HepG2 (cell line): Measurements from ENCODE around the gene PANK3. TPM values are rescaled to one million over a fixed set of nuclear protein-coding genes. Genes with fewer than 3 reads are reported as not detected.

Source experiments
- ATAC-seq: fragments of 200-7000 bp; cut with Tn5 transposase; 3 replicates; pipeline ENCODE4 v1.9.1; 2020; ENCODE audit warnings: mild to moderate bottlenecking, moderate library complexity
- BruUV-seq: library from RNA; stranded (reverse); fragments of 400-500 nt; replicated peaks from 2 replicates; lab custom pipeline; 2021; lab: Mats Ljungman, UMichigan
- CTCF ChIA-PET: fragments of 300-600 bp; formaldehyde crosslinking; extraction: SDS; loops from one replicate; lab custom pipeline; 2021; ENCODE audit warnings: low total read pairs, inconsistent platforms, low intra/inter-chr PET ratio; lab: Yijun Ruan, JAX
- POLR2A ChIA-PET: fragments of 350-600 bp; sonication (Branson Sonifier 250); formaldehyde crosslinking; loops from one replicate; lab custom pipeline; 2020; ENCODE audit warnings: antibody characterized with exemption, inconsistent platforms; lab: Yijun Ruan, JAX
- DNase-seq: peaks from one replicate; pipeline ENCODE4 v3.0.0-alpha.2; 2015; ENCODE audit warnings: low spot score
- FAIRE-seq: peaks from 3 replicates; lab custom pipeline; 2011; peaks lifted over from hg19 to GRCh38; lab: Jason Lieb, UNC
- H2AFZ ChIP-seq: one replicate; pipeline ENCODE4 v1.6.1; 2011; ENCODE audit warnings: low read length, inconsistent platforms
- H3K27ac ChIP-seq: fragments of 300-600 bp; 3 replicates; pipeline ENCODE4 v1.8.0; 2011; ENCODE audit warnings: mixed run types, mild to moderate bottlenecking, mixed read lengths, low read length, inconsistent platforms; ENCODE audit not compliant: insufficient read depth; ENCODE audit errors: extremely low read length
- H3K27me3 ChIP-seq, 2 experiments: fragments of 200-600 bp in 1 of 2; 2 replicates in 1 of 2; 3 replicates in 1 of 2; pipeline versions ENCODE4 v1.6.0 to v1.8.0; 2011; ENCODE audit warnings: low read length in 2 of 2, mild to moderate bottlenecking in 2 of 2, moderate library complexity in 2 of 2, inconsistent platforms in 1 of 2; ENCODE audit not compliant: insufficient read depth in 2 of 2, control insufficient read depth in 1 of 2
- H3K36me3 ChIP-seq, 2 experiments: fragments of 200-600 bp in 1 of 2; replicated peaks in 1 of 2; 2 replicates in 1 of 2; 3 replicates in 1 of 2; pipeline versions ENCODE4 v1.5.1 to v1.8.0; 2011; ENCODE audit warnings: low read length in 2 of 2, inconsistent platforms in 1 of 2; ENCODE audit not compliant: insufficient read depth in 2 of 2, control insufficient read depth in 1 of 2
- H3K4me1 ChIP-seq: 2 replicates; pipeline ENCODE4 v1.5.1; 2012; ENCODE audit warnings: low read length, inconsistent platforms; ENCODE audit not compliant: insufficient read depth
- H3K4me2 ChIP-seq: 2 replicates; pipeline ENCODE4 v1.6.0; 2011; ENCODE audit warnings: low read depth, low read length, inconsistent platforms
- H3K4me3 ChIP-seq, 3 experiments: fragments of 200-600 bp in 1 of 3; sonication (generic), shearing (Covaris generic) in 1 of 3; replicated peaks in 1 of 3; 2 replicates each; pipeline ENCODE4 v1.5.1; 2011 to 2016; ENCODE audit warnings: low read length in 3 of 3, inconsistent platforms in 2 of 3, low read depth in 2 of 3, mild to moderate bottlenecking in 2 of 3, control low read depth in 1 of 3, mixed read lengths in 1 of 3; ENCODE audit not compliant: insufficient read depth in 1 of 3
- H3K79me2 ChIP-seq: one replicate; pipeline ENCODE4 v1.6.1; 2011; ENCODE audit warnings: low read length, inconsistent platforms; ENCODE audit not compliant: insufficient read depth
- H3K9ac ChIP-seq: 2 replicates; pipeline ENCODE4 v1.6.0; 2011; ENCODE audit warnings: mild to moderate bottlenecking, low read depth, low read length, inconsistent platforms; ENCODE audit not compliant: insufficient read depth
- H3K9me3 ChIP-seq: 2 replicates; pipeline ENCODE4 v1.5.1; 2012; ENCODE audit warnings: mild to moderate bottlenecking, low read length
- H4K20me1 ChIP-seq: 2 replicates; pipeline ENCODE4 v1.6.0; 2011; ENCODE audit warnings: inconsistent platforms, mild to moderate bottlenecking, low read length, moderate library complexity; ENCODE audit not compliant: insufficient read depth
- MYNN ChIP-seq: sonication (generic); formaldehyde crosslinking; IDR thresholded peaks from 2 replicates; pipeline ENCODE4 v1.4.0; 2020; ENCODE audit warnings: mild to moderate bottlenecking, low read depth, missing genetic modification reagents
- MYPOP ChIP-seq: sonication (generic); formaldehyde crosslinking; IDR thresholded peaks from 2 replicates; pipeline ENCODE4 v1.8.1; 2023; ENCODE audit warnings: mild to moderate bottlenecking, moderate library complexity, missing genetic modification reagents
- SALL1 ChIP-seq: sonication (generic); formaldehyde crosslinking; IDR thresholded peaks from 2 replicates; pipeline ENCODE4 v1.8.0; 2022; ENCODE audit warnings: mild to moderate bottlenecking, missing genetic modification reagents
- SALL2 ChIP-seq: sonication (generic); formaldehyde crosslinking; IDR thresholded peaks from 2 replicates; pipeline ENCODE4 v1.8.1; 2023; ENCODE audit warnings: mild to moderate bottlenecking, missing genetic modification reagents, inconsistent platforms
- SKI ChIP-seq: fragments of 450-650 bp; IDR thresholded peaks from one replicate; pipeline ENCODE4 v1.6.1; 2018; ENCODE audit warnings: mild to moderate bottlenecking; ENCODE audit not compliant: partially characterized antibody
- SMARCE1 ChIP-seq: fragments of 450-650 bp; IDR thresholded peaks from 2 replicates; pipeline ENCODE4 v1.6.1; 2017; ENCODE audit warnings: borderline replicate concordance
- SRF ChIP-seq: IDR thresholded peaks from 2 replicates; pipeline ENCODE4 v1.6.1; 2011; ENCODE audit warnings: mild to moderate bottlenecking, low read depth, low read length, moderate library complexity
- ZBTB42 ChIP-seq: sonication (generic); formaldehyde crosslinking; IDR thresholded peaks from 2 replicates; pipeline ENCODE4 v1.5.0; 2020; ENCODE audit warnings: mild to moderate bottlenecking, missing genetic modification reagents
- ZNF136 ChIP-seq: sonication (generic); formaldehyde crosslinking; IDR thresholded peaks from 2 replicates; pipeline ENCODE4 v1.8.1; 2022; ENCODE audit warnings: low read depth, mild to moderate bottlenecking, moderate library complexity, missing genetic modification reagents
- ZNF160 ChIP-seq: sonication (generic); formaldehyde crosslinking; IDR thresholded peaks from 2 replicates; pipeline ENCODE4 v1.8.0; 2022; ENCODE audit warnings: mild to moderate bottlenecking, inconsistent platforms, missing genetic modification reagents
- ZNF18 ChIP-seq: sonication (generic); formaldehyde crosslinking; IDR thresholded peaks from 2 replicates; pipeline ENCODE4 v1.8.0; 2022; ENCODE audit warnings: mild to moderate bottlenecking, missing genetic modification reagents; ENCODE audit not compliant: insufficient replicate concordance
- ZNF431 ChIP-seq: sonication (generic); formaldehyde crosslinking; IDR thresholded peaks from 2 replicates; pipeline ENCODE4 v1.9.0; 2022; ENCODE audit warnings: missing genetic modification reagents, low read depth, mild to moderate bottlenecking, borderline replicate concordance
- ZNF609 ChIP-seq: sonication (generic); formaldehyde crosslinking; IDR thresholded peaks from 2 replicates; pipeline ENCODE4 v1.4.0; 2020; ENCODE audit warnings: mild to moderate bottlenecking, missing genetic modification reagents, borderline replicate concordance
- ZNF740 ChIP-seq: sonication (generic); formaldehyde crosslinking; IDR thresholded peaks from 2 replicates; pipeline ENCODE4 v1.4.0; 2020; ENCODE audit warnings: missing genetic modification reagents
- ZNF776 ChIP-seq: sonication (generic); formaldehyde crosslinking; IDR thresholded peaks from 2 replicates; pipeline ENCODE4 v1.4.0; 2020; ENCODE audit warnings: mild to moderate bottlenecking, missing genetic modification reagents
- WGBS: methylation state at CpG from one replicate; pipeline ENCODE4 v1.1.6; 2017; ENCODE audit warnings: low lambda C conversion rate; 5-methylcytosine and 5-hydroxymethylcytosine counted together
- in situ Hi-C: cut with HindIII; loops from 2 replicates; pipeline ENCODE4 v1.10.0; 2017; ENCODE audit warnings: low pct_unique_long_range_greater_than_20kb; ENCODE audit not compliant: extremely low pct_ligation_motif_present
- intact Hi-C: fragments of 100-400 bp; cut with micrococcal nuclease; formaldehyde crosslinking; loops from one replicate; pipeline ENCODE4 v1.10.0; 2022; ENCODE audit not compliant: unreplicated experiment
- polyA plus RNA-seq, 8 experiments: library from polyadenylated mRNA; depleted of rRNA in 3 of 8; stranded (reverse) in 7 of 8; unstranded in 1 of 8; fragments of >200 nt; fragmentation: Illumina TruSeq in 4 of 8; extraction: Trizol in 4 of 8; gene quantifications; 2 replicates each; pipeline versions ENCODE4 v1.2.1 to v1.2.3, GENCODE V29; 2011 to 2016; ENCODE audit warnings: low read depth in 4 of 8, missing spikeins in 1 of 8, mixed read lengths in 1 of 8; ENCODE audit not compliant: insufficient read depth in 1 of 8
- total RNA-seq, 5 experiments: library from RNA; depleted of rRNA; stranded (reverse); fragments of >200 nt; fragmentation: Illumina TruSeq; extraction: Trizol; gene quantifications; 2 replicates each; pipeline ENCODE4 v1.2.3, GENCODE V29; 2016; ENCODE audit warnings: low read depth in 1 of 5

The PANK3 gene
- total and polyA plus RNA-seq, 2 of the 13 experiments (the other 11 are each of a cell fraction or from before 2014, with no cell fraction given) = 26.9 to 69.5 TPM

GRCh38 chr5:168598639-168599038 lies 19.5 kb upstream of the PANK3 start (continued):
- TF ChIP-seq ZNF609 (CRISPR knock-in tag) = no peak
- TF ChIP-seq ZNF160 (CRISPR knock-in tag) = no peak
- no peak for TF ChIP-seq MYNN (CRISPR knock-in tag)

GRCh38 chr5:168596927-168597326 lies 17.8 kb upstream of the PANK3 start:
- intact Hi-C loops = no loop called here
- in situ Hi-C loops = no loop called here
- 51% methylated on average over 2 of the region's 2 CpGs for WGBS
- H3K4me3 ChIP-seq = no peak overlapping the region
- ChIA-PET CTCF (no interaction called here), POLR2A (no interaction called here)
- H3K4me2 ChIP-seq = no peak overlapping the region
- peaks cover 57% of the 10 kb centered on the region for H3K4me1 ChIP-seq
- TF ChIP-seq ZNF431 (CRISPR knock-in tag) (no peak), MYPOP (CRISPR knock-in tag) (no peak), ZNF776 (no peak), ZNF136 (CRISPR knock-in tag) (no peak), ZNF740 (no peak), SMARCE1 (no peak), SALL1 (CRISPR knock-in tag) (no peak), SKI (no peak), SALL2 (no peak), ZNF18 (no peak), ZBTB42 (CRISPR knock-in tag) (no peak), SRF (no peak)
- DNase-seq = no peak
- no peaks in the 10 kb centered on the region for H3K27me3 ChIP-seq
- no peaks in the 10 kb centered on the region for H3K36me3 ChIP-seq
- H3K79me2 ChIP-seq = no peaks in the 10 kb centered on the region
- H2AFZ ChIP-seq = no peak overlapping the region
- no peaks in the 10 kb centered on the region for H4K20me1 ChIP-seq
- H3K27ac ChIP-seq = no peak overlapping the region
- no peak for ATAC-seq
- FAIRE-seq = no peak
- no peak overlapping the region for H3K9ac ChIP-seq
- H3K9me3 ChIP-seq = no peaks in the 10 kb centered on the region
- BruUV-seq = no TSS peak
